GM18867 (cell line): ENCODE data around the gene ATP6V1G2.
"Not testable (repeated sequence)": the region's sequence is repeated elsewhere in the genome, so short reads cannot be mapped to it uniquely, and the experiment has no call there.

Experiments used
- ATAC-seq: cut with Tn5 transposase; IDR thresholded peaks from one replicate; pipeline ENCODE4 v1.9.1; 2021; ENCODE audit warnings: mild to moderate bottlenecking, moderate library complexity; ENCODE audit not compliant: unreplicated experiment

Gene ATP6V1G2

DNA sequence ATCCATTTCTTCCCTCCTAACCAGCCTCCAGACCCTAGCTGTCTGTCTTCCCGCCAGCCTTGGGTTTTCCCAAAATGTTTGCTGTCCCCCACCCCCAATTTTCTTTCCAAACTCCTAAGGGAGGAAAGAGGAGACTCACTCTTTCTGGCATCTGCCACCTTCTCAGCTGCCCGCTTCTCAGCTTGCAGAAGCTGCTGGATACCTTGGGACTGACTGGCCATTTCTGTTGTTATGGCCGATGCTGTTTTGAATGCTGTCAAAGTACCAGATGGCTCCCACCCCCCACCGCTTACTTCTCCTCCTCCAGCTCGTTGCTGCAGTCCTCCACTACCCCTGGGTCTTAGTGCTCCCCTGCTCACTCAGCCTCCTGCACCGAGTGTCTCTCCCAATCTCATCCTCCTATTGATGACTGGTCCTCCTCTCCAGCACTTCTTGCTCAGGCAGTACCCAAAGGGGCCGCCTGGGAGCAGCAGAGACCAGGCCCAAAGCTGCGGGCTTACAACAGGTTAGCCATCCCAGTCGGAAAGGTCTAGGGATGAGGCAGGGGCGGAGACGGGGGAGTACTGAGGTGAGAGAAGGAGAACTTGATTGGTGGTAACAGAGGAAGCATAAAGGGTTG, at the start of gene ATP6V1G2:
Gene ATP6V1G2 (minus strand): TSS at position 270 of the 619 bp plus-strand sequence. CDS start 49 bp downstream, at position 221.
- ATAC-seq: peak; percentile 45

DNA sequence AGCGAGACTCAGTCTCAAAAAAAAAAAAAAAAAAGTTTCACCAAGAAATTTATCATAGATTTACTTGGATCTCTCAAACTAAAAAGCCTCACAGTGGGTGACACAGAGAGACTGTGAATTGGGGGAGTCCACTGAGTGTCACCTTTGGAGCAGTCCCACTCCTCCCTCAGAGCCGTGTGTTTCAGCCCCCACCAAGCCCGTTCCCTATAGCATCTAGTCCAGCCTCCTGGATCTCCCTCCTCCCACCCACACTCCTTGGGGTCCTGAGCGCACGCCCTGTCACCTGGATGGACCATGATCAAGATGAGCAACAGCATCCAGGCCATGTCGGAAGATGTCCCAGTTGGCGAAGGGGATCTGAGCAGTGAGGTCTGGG, 46.0 kb upstream of the ATP6V1G2 start:
- ATAC-seq: no peak

DNA sequence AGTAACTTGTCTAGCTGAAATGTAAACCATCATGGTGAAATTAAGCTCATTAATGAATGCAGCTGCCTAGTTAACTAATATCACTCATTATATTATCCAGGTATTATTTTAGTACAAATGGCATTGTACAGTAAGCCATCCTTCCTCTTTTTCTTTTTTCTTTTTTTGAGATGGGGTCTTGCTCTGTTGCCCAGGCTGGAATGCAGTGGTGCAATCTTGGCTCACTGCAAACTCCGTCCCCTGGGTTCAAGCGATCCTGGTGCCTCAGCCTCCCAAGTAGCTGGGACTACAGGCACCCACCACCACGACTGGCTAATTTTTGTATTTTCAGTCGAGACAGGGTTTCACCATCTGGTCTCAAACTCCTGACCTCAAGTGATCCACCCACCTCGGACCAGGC, 44.3 kb upstream of the ATP6V1G2 start:
- not testable (repeated sequence) for ATAC-seq

DNA sequence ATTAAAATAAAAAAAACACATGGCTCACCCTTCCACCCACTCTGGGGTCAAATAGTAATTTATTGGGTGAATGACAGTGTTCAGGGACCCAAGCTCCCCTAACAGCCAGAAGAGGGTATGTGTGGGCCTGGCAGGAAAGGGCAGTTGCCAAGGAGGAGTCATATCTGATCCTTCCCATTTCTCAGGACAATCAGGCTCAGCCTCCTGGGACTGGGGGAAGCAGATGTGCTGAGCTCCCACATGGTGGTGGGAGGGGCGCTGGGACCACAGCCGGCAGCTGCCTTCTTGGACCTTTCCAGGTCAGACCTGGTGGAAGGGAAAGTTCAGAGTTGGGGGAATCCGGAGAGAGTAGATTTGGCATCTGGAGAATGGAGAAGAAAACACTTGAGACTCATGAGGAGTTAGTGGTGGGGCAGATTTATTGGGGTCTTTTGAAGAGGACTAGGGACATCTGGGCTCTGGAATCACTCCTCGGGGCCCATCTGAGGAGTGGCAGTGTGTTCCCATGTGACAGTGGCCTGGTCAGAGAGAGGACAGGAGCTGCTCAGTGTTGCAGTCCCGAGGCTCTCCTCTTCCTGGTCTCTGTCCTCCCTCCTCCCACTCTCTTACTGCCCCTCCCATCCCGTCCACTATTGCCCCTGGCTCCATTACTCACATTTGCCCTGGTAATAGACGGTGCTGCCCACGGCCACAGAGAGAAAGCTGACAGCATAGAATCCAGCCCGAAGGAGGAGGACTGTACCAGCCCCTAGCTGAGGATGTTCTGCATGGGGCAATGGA, 42.7 kb upstream of the ATP6V1G2 start:
- ATAC-seq: no peak

DNA sequence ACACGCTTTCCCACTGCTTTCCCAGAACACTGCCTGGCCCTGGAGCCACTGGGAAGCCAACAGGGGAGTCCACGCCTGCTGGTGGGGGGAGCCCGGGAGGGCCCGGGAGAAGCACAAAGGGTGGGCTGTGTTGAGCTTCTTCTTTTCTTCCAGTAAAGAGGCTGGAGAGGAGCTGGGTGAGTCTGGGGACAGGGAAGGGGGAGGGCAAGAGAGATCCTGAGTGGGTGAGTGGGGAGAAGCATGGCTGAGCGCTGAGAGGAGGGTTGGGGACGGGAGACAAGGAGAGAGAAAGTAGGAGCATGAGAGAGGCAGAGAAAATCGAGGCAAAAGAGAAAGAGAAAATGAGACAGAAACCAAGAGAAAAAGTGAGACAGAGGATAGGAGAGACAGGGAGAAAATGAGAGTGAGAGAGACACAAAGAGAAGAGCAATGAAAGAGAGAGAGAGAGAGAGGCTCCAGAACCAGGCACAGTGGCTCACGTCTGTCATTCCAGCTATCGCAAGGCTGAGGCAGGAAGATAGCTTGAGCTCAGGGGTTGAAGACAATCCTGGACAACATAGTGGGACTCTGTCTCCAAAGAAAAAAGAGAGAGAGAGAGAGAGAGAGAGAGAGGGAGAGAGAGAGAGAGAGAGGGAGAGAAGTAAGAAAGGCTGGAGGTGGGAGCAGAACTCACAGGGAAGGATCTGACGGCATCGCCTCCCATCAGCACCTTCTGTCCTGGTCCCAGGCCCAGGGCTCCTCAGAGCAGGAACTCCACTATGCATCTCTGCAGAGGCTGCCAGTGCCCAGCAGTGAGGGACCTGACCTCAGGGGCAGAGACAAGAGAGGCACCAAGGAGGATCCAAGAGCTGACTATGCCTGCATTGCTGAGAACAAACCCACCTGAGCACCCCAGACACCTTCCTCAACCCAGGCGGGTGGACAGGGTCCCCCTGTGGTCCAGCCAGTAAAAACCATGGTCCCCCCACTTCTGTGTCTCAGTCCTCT, 41.7 kb upstream of the ATP6V1G2 start:
- ATAC-seq: no peak

DNA sequence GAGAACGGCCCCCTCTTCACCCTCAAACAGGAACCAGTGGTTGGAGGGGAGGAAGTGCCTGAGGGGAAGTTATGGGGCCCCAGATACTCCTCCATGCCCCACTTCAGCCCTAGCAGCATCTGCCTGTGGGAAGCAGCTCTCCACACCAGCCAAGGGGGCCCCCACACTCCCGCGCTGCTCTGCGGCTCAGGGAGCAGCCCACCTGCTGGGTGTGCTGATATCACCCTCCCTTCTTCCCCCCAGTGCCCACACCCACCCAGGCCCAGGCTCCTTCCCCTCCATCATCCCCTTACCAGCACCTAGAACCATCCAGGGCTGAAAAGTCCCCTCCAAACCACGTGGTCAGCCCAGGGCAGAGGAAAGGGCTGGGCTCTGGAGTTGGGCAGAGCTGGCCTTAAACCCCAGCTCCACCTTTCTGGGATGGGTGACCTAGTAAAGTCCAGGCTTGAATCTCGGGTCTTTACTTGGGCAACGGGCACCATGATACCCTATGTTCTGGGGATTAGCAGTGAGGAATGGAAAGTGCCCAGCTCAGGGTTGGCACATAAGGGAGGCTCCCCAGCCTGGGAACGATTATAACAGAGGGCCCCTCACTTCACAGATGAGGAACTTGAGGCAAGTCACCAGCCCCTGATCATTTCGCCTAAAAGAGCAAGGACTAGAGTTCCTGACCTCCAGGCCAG, 40.3 kb upstream of the ATP6V1G2 start:
- ATAC-seq: no peak

DNA sequence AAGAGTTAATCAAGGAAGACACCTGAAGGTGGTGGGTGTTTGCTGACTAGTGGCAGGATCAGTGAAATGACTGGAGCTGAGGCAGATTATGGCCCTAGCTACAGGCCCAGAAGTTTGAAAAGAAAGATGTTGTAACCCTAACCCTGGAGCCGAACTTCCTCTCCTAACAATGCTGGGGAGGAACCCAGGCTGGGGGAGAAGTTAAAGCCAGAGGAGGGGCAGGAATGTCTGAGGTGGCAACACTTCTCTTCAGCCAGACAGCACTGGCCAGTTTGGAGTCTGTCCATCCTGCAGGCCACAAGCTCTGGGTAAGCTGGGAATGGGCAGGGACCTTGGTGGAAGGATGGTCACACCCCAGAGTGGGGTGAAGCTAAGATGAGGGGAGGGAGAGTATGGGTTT, 39.6 kb upstream of the ATP6V1G2 start, which contains the start of gene LST1:
Gene LST1 (plus strand): TSS at position 270 of the 400 bp plus-strand sequence. CDS start 1,023 bp downstream, outside the sequence.
- ATAC-seq: no peak

DNA sequence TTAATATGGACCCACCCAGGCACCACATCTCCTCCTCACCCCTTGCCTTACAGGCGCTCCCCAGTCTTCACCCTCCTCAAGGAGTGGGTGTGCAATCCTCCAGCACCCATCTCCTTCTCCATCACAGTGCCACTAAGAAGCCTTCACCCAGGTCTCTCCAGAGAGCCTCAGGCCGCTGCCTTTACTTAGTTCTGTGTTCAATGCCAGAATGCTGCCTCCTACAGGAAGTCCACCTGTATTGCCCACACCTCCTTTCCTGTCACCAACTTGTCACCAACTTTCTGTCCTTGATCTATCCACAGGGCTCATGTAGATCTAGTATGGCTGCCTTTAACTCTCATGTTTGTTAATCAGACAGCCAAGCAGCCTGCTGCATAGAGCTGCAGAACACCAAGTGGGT, 39.1 kb upstream of the ATP6V1G2 start:
- ATAC-seq: no peak

DNA sequence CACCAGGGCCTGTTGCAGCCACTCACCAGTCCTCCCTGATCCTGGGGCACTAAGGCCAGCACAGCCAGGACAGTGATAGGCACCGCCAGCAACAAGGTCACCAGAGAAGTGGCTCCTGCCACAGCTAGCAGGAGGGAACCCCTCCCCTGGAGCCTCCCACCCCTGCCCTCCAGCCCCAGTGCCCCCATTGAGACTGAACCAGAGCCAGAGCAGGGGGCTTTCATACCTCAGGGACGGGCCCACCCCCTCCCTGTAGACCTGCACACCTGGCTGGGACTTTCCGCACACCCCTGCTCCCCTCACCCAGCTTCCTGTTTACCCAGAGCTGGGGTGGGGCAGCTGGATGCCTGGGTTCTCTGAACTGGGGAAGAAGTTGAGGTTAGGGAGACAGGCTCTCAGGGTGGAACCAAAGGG, 35.8 kb upstream of the ATP6V1G2 start, which contains the start of gene LTB:
Gene LTB (minus strand): TSS at position 195 of the 414 bp plus-strand sequence. CDS start 7 bp downstream, at position 188.
- no peak for ATAC-seq

DNA sequence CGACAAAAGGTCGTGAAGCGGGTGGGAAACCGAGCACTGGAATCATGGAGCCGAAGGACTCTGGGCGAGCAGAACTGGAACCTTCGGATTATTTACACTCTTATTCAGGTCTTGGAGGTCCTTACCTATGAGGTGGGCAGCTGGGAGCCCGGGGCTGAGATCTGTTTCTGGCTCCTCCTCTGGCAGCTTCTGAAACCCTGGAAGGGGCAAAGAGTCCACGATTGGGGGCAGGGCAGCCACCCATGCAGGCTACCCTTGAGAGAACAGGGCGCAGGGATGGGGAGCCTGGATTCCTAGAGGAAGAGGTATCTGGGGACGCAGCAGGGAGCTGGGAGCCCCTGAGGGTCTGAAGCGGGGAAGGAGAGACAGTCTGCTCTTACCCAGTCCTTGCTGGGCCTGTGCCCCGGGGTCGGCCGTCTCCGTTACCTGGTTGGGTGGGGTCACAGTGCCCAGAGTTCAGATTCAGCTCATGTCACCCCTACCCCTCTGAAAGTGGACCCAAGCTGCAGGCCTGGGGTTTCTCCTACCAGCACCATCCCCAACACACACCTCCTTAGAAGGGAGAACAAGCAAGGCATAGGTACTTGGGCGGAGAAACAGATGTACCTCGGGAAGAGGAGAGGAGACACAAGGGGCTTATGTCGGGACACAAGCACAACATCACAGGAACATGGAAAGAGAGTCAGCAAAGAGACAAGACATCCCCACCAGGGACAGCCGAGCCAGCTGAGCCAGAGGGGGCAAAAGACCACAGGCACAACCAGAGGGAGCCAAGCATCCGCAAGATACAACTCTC, 35.2 kb upstream of the ATP6V1G2 start:
- no peak for ATAC-seq

DNA sequence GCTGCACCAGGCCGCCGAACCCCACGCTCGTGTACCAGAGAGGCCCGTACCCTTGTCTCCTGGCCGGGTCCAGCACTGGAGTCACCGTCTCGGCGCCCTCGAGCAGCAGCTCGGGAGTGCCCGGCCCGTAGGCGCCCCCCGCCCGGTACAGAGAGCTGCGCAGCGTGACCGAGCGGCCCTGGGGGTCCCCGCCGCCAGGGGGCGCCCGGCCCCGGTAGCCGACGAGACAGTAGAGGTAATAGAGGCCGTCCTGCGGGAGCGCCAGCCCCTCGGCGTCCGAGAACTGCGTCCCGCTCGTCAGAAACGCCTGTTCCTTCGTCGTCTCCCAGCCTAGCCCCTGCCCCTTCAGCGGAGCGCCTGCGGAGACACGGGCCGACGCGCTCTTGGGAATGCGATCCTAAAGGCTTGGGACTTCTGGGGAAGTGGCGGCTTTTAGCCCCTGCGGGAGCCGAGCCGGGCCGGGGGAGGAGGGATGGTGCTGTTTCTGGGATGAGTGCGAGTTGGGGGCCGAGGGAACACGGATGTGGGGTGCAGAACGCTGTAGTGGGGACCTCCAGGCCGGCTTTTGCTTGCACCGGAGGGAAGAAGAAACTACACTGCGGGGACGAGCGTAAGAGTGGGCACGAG, 34.5 kb upstream of the ATP6V1G2 start:
- ATAC-seq: peak; percentile 52

DNA sequence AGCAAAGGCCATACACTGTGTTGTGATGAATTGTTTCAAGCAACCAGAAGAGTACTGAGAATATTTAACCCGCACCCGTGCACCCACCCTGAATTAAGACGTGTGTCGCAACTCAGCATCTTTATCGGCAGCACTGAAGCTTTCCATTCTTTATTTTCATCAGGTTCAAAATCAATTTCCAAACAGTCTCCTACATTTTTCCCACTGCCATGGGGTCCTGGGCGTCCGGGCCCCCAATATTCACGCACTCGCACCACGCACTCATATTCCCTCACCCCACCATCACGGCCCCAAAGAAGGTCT, 34.0 kb upstream of the ATP6V1G2 start:
- no peak for ATAC-seq

DNA sequence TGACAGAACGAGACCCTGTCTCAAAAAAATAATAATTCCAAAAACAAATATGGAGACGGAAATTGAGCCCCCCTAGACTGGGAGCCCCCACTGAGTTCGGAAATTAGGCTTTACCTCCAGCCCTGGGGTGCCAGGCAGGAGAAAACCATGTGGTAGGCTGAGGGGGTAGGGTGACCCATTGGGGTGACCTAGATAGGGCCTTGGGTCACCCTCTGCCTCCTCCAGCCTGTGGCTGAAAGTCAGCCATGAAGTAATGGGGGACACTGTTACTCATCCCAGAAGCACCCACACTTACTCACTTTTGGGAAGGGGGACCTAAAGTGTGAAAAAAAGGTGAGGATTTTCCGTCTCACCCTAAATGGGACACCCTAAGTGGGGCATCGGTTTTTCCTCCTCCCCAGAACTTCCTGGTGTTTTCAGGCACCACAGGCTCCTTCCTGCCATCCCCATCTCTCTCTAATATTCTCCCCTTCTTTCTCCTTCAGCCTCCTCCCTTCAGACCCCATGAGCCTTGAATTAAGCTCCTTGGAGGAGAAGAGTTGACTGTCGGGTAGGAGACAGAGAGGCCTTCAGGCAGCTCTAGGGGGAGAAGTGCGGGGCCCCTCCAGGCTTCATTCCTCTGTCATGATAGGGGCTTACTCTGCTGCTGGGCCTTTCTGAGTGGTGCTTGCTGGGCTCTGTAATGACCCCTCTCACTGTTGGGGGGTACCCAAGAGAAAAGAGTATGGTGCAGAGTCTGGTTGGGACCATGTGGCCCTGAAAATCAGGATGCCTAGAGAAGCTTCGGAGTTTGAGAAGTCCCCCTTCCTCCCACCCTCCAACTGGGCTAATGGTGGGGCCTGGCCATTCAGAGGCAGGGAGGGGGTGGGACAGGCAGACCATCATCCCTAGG, 33.4 kb upstream of the ATP6V1G2 start:
- no peak for ATAC-seq

DNA sequence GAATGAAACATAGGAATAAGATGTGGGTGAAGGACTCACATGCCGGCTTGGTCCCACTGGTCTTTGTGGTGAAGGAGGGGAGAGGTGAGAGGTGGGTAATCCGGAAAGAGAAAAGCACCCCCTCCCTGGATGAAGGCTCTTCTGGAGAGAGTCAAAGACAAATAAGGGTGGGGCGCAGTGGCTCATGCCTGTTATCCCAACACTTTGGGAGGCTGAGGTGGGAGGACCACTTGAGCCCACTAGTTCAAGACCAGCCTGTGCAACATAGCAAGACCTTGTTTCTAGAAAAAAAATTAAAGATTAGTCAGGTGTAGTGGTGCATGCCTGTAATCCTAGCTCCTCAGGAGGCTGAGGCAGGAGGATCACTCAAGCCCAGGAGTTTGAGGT, 32.7 kb upstream of the ATP6V1G2 start:
- no peak for ATAC-seq

DNA sequence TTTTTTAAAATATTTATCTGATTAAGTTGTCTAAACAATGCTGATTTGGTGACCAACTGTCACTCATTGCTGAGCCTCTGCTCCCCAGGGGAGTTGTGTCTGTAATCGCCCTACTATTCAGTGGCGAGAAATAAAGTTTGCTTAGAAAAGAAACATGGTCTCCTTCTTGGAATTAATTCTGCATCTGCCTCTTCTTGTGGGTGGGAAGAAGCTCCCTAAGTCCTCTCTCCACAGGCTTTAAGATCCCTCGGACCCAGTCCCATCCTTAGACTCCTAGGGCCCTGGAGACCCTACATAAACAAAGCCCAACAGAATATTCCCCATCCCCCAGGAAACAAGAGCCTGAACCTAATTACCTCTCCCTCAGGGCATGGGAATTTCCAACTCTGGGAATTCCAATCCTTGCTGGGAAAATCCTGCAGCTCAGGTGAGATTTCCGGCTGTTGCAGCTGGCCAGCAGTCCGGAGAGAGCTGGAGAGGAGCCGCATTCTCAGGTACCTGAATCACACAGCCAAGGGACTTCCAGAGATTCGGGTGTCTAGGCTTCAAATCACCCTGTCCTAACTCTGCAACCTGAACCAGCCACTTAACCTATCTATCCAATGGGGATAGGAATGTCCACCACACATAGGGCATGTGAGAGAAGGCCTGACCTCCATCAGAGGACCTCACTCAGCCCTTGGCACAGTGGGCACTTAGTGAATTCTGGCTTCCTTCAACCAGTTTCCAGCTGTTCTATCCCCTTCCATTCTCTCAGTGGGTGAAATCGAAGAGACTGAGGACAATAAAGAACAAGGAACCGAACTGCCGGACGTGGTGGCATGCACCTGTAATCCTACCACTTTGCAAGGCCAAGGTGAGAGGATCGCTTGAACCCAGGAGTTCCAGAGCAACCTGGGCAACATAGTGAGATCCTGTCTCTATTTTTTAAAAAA, 32.0 kb upstream of the ATP6V1G2 start:
- no peak for ATAC-seq

DNA sequence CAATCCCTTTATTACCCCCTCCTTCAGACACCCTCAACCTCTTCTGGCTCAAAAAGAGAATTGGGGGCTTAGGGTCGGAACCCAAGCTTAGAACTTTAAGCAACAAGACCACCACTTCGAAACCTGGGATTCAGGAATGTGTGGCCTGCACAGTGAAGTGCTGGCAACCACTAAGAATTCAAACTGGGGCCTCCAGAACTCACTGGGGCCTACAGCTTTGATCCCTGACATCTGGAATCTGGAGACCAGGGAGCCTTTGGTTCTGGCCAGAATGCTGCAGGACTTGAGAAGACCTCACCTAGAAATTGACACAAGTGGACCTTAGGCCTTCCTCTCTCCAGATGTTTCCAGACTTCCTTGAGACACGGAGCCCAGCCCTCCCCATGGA, 31.2 kb upstream of the ATP6V1G2 start:
- ATAC-seq: no peak

DNA sequence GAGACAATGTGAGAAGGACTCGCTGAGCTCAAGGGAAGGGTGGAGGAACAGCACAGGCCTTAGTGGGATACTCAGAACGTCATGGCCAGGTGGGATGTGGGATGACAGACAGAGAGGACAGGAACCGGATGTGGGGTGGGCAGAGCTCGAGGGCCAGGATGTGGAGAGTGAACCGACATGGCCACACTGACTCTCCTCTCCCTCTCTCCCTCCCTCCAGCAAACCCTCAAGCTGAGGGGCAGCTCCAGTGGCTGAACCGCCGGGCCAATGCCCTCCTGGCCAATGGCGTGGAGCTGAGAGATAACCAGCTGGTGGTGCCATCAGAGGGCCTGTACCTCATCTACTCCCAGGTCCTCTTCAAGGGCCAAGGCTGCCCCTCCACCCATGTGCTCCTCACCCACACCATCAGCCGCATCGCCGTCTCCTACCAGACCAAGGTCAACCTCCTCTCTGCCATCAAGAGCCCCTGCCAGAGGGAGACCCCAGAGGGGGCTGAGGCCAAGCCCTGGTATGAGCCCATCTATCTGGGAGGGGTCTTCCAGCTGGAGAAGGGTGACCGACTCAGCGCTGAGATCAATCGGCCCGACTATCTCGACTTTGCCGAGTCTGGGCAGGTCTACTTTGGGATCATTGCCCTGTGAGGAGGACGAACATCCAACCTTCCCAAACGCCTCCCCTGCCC, 30.6 kb upstream of the ATP6V1G2 start:
- ATAC-seq: no peak
